Stomach smooth muscle (tissue), 2 donors: ENCODE data around the gene SMYD3.
A peak's percentile ranks its signal among the peaks of the same experiment; 100 is the strongest.

Experiments used
- H3K27ac ChIP-seq: one replicate; pipeline ENCODE4 v1.7.0; 2013; ENCODE audit warnings: mild to moderate bottlenecking, low read length, inconsistent platforms
- H3K27me3 ChIP-seq, 2 donors: one replicate each; pipeline ENCODE4 v1.7.0; 2013; ENCODE audit warnings: low read length in 2 of 2; ENCODE audit not compliant: insufficient read depth in 2 of 2, control insufficient read depth in 1 of 2
- H3K36me3 ChIP-seq, 2 donors: one replicate each; pipeline ENCODE4 v1.7.0; 2013; ENCODE audit warnings: low read length in 2 of 2; ENCODE audit not compliant: control insufficient read depth in 2 of 2, insufficient read depth in 2 of 2
- H3K4me1 ChIP-seq: one replicate; pipeline ENCODE4 v1.7.0; 2013; ENCODE audit warnings: low read length; ENCODE audit not compliant: control insufficient read depth, insufficient read depth
- H3K4me3 ChIP-seq, 2 donors: one replicate each; pipeline ENCODE4 v1.7.0; 2013; ENCODE audit warnings: low read length in 2 of 2
- H3K9ac ChIP-seq, 2 donors: one replicate each; pipeline ENCODE4 v1.7.0; 2013; ENCODE audit warnings: low read length in 2 of 2, mild to moderate bottlenecking in 1 of 2
- H3K9me3 ChIP-seq, 2 donors: one replicate each; pipeline ENCODE4 v1.7.0; 2013; ENCODE audit warnings: low read length in 2 of 2; ENCODE audit not compliant: control insufficient read depth in 2 of 2
- donor health status: healthy.
- donor health status: Pancreatic carcinoma.

Gene SMYD3

GRCh38 chr1:246503341-246503740, 3.7 kb downstream of the SMYD3 start:
- Histone ChIP-seq H3K27me3 (no peaks in the 10 kb centered on the region), H3K4me1 (peaks cover 8% of the 10 kb centered on the region), H3K9ac (no peak overlapping the region), H3K27ac (no peak overlapping the region), H3K4me3 (no peak overlapping the region), H3K36me3 (no peaks in the 10 kb centered on the region), H3K9me3 (no peaks in the 10 kb centered on the region)

DNA sequence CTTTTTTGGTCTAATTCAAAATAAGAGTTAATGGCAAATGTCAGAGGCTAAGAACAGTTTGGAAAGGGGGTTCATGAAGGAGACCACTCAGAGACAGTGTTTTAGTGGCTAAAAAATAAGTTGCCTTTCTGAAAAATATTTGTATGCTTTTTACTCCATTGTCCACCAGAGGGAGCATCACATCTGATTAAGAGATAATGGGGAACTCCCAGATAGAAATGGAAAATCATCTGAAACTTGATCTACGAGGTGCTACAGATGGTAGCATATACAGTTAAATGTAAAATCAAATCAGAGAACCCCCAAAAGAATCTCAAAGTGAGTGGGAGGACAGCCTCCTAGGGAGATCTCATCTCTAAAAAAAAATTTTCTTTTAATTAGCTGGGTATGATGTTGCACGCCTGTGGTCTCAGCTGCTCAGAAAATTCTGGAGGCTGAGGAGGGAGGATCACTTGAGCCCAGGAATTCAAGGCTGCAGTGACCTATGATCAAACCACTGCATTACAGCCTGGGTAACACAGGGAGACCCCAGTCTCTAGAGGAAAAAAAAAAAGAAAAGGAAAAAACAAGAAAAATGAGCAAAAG, 9.7 kb downstream of the SMYD3 start:
- Histone ChIP-seq H3K4me1 (no peaks in the 10 kb centered on the region), H3K9ac (no peak overlapping the region), H3K4me3 (no peak overlapping the region), H3K27me3 (no peaks in the 10 kb centered on the region), H3K36me3 (no peaks in the 10 kb centered on the region), H3K9me3 (no peaks in the 10 kb centered on the region), H3K27ac (no peak overlapping the region)

GRCh38 chr1:246492611-246493245, 14.4 kb downstream of the SMYD3 start:
- Histone ChIP-seq H3K27ac (no peak overlapping the region), H3K9me3 (no peaks in the 10 kb centered on the region), H3K36me3 (no peaks in the 10 kb centered on the region), H3K4me3 (no peak overlapping the region), H3K27me3 (no peaks in the 10 kb centered on the region), H3K4me1 (no peaks in the 10 kb centered on the region), H3K9ac (no peak overlapping the region)

GRCh38 chr1:246491551-246492053, 15.5 kb downstream of the SMYD3 start:
- Histone ChIP-seq H3K27ac (no peak overlapping the region), H3K9ac (no peak overlapping the region), H3K4me3 (no peak overlapping the region), H3K9me3 (no peaks in the 10 kb centered on the region), H3K36me3 (no peaks in the 10 kb centered on the region), H3K4me1 (no peaks in the 10 kb centered on the region), H3K27me3 (no peaks in the 10 kb centered on the region)

GRCh38 chr1:246488674-246489073, 18.4 kb downstream of the SMYD3 start:
- no peaks in the 10 kb centered on the region for H3K4me1 ChIP-seq
- H3K27me3 ChIP-seq = no peaks in the 10 kb centered on the region
- H3K36me3 ChIP-seq = no peaks in the 10 kb centered on the region
- no peak overlapping the region for H3K27ac ChIP-seq
- H3K9ac ChIP-seq = no peak overlapping the region
- no peaks in the 10 kb centered on the region for H3K9me3 ChIP-seq
- H3K4me3 ChIP-seq = no peak overlapping the region

DNA sequence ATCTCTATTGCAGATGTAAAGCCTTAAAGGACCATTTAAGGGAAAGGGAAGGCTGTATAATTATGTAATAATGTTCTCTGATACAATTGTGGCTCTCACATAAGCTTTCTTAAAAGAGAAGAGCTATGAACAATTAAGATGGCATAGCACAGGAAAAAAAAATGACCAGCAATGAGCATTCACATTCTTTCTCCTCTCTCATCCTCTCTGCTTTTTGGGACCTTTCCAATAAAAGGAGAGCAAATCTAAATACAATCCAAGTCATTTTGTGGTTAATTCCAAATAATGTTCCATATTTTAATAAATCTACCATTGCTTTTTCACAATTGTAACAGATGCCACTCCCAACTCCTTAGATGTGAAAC, 23.5 kb downstream of the SMYD3 start:
- Histone ChIP-seq H3K27ac (no peak overlapping the region), H3K4me3 (peak overlapping the region; percentile 1 to 45), H3K9ac (no peak overlapping the region), H3K36me3 (no peaks in the 10 kb centered on the region), H3K9me3 (no peaks in the 10 kb centered on the region), H3K27me3 (no peaks in the 10 kb centered on the region), H3K4me1 (no peaks in the 10 kb centered on the region)

GRCh38 chr1:246482805-246483568, 24.1 kb downstream of the SMYD3 start:
- H3K4me1 ChIP-seq = no peaks in the 10 kb centered on the region
- no peaks in the 10 kb centered on the region for H3K9me3 ChIP-seq
- H3K27me3 ChIP-seq = no peaks in the 10 kb centered on the region
- H3K27ac ChIP-seq = no peak overlapping the region
- no peak overlapping the region for H3K9ac ChIP-seq
- H3K4me3 ChIP-seq = peak overlapping the region; percentile 1 to 45
- no peaks in the 10 kb centered on the region for H3K36me3 ChIP-seq

DNA sequence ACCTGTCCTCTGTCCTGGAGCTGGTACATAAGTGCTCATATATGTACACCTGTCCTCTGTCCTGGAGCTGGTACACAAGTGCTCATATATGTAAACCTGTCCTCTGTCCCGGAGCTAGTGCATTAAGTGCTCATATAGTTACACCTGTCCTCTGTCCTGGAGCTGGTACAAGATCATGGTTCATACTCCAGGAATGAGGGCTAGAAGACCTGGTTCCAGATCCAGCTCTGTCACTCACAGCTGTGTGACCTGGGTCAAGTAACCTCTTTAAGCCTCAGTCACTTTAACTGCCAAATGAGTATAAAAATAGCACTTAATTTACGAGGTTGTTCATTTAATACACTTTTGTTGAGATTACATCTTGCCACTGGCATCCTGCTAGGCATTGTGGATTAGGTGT, 28.0 kb downstream of the SMYD3 start:
- Histone ChIP-seq H3K27me3 (no peaks in the 10 kb centered on the region), H3K4me3 (no peak overlapping the region), H3K9me3 (no peaks in the 10 kb centered on the region), H3K36me3 (no peaks in the 10 kb centered on the region), H3K4me1 (no peaks in the 10 kb centered on the region), H3K27ac (no peak overlapping the region), H3K9ac (no peak overlapping the region)

DNA sequence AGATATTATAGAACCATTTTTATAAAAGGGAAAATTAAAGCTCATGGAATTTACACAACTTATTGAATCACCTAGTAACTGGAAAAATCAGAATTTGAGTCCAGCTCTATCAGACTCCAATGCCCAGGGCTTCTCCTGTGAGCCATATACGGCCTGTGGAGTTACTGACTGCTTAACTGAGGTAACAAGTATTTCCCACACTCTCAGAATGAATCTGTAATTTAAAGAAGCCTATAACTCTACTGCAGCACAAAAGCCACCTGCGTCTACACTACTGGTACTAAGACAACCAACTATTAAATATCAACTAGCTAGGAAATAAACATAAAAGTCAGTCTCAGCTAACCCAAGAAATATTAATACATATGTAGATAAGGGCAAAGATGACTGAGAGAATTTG, 29.4 kb downstream of the SMYD3 start:
- H3K4me1 ChIP-seq = no peaks in the 10 kb centered on the region
- no peaks in the 10 kb centered on the region for H3K9me3 ChIP-seq
- H3K4me3 ChIP-seq = no peak overlapping the region
- H3K27ac ChIP-seq = no peak overlapping the region
- no peaks in the 10 kb centered on the region for H3K27me3 ChIP-seq
- no peaks in the 10 kb centered on the region for H3K36me3 ChIP-seq
- H3K9ac ChIP-seq = no peak overlapping the region

DNA sequence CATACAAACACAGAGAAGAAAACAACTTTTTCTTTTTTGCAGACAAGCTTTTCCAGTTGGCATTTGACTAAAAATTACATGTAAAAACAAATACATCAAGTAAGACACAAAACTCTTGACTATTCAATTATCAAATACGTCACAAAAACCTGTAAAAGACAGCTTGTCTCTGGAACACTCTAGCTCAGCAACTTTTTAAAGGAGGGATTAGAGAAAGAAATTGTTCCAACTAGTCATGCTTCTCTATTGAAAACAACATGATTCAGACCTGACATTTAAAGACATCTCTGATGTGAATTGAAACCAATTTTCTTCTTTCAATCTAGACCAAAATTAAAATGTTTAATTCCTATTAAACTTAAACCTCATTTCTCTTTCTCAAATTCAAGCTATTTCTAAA, 30.3 kb downstream of the SMYD3 start:
- no peak overlapping the region for H3K27ac ChIP-seq
- H3K9ac ChIP-seq = no peak overlapping the region
- H3K27me3 ChIP-seq = no peaks in the 10 kb centered on the region
- no peak overlapping the region for H3K4me3 ChIP-seq
- no peaks in the 10 kb centered on the region for H3K36me3 ChIP-seq
- H3K9me3 ChIP-seq = no peaks in the 10 kb centered on the region
- no peaks in the 10 kb centered on the region for H3K4me1 ChIP-seq

DNA sequence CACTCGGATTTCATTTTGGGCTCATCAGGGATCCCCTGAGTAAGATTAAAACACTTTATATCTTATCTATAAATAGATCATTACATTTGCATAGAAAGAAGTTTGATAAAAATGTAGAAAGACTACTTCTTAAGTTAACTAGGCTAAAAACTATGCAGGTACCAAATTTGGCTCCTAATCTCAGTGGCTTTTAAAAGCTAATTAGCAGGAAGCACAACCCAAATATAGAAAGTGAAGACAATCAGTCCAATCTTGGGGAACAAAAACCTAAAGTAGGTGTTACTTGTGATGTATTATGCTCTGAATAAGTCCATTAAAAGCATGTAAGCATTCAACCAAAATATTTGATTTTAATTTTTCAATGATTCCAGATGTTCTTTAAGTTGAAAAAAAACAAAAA, 35.4 kb downstream of the SMYD3 start:
- Histone ChIP-seq H3K4me3 (no peak overlapping the region), H3K36me3 (no peaks in the 10 kb centered on the region), H3K27me3 (no peaks in the 10 kb centered on the region), H3K9me3 (no peaks in the 10 kb centered on the region), H3K4me1 (no peaks in the 10 kb centered on the region), H3K9ac (no peak overlapping the region), H3K27ac (no peak overlapping the region)
